HG02938 (cell line): Measurements from ENCODE around the gene CHCHD6.

Source experiments
- ATAC-seq: cut with Tn5 transposase; IDR thresholded peaks from one replicate; pipeline ENCODE4 v1.9.1; 2021; ENCODE audit warnings: mild to moderate bottlenecking, moderate library complexity; ENCODE audit not compliant: unreplicated experiment

CHCHD6 gene

GRCh38 chr3:126742057-126742456, 38.0 kb downstream of the CHCHD6 start:
- no peak for ATAC-seq

- no peak for ATAC-seq
Measured at GRCh38 chr3:126743350-126743749, 39.3 kb downstream of the CHCHD6 start.

- ATAC-seq = no peak
Measured at GRCh38 chr3:126743781-126744180, 39.7 kb downstream of the CHCHD6 start.

GRCh38 chr3:126745760-126746394, 41.8 kb downstream of the CHCHD6 start:
- ATAC-seq = no peak

- no peak for ATAC-seq
Measured at GRCh38 chr3:126746395-126747177, 42.5 kb downstream of the CHCHD6 start.

GRCh38 chr3:126747768-126748167, 43.7 kb downstream of the CHCHD6 start:
- no peak for ATAC-seq

GRCh38 chr3:126748701-126749546, 44.9 kb downstream of the CHCHD6 start:
- ATAC-seq = no peak

GRCh38 chr3:126749547-126749875, 45.5 kb downstream of the CHCHD6 start:
- ATAC-seq = no peak

GRCh38 chr3:126749931-126750755, 46.1 kb downstream of the CHCHD6 start:
- no peak for ATAC-seq

GRCh38 chr3:126750756-126751121, 46.7 kb downstream of the CHCHD6 start:
- ATAC-seq = no peak

GRCh38 chr3:126751611-126752302, 47.7 kb downstream of the CHCHD6 start:
- ATAC-seq = no peak

- ATAC-seq = no peak
Measured at GRCh38 chr3:126752303-126753190, 48.5 kb downstream of the CHCHD6 start.

GRCh38 chr3:126753191-126754160, 49.4 kb downstream of the CHCHD6 start:
- no peak for ATAC-seq

GRCh38 chr3:126755866-126756265, 51.8 kb downstream of the CHCHD6 start:
- ATAC-seq = no peak

GRCh38 chr3:126758026-126758425, 54.0 kb downstream of the CHCHD6 start:
- no peak for ATAC-seq

- ATAC-seq = no peak
Measured at GRCh38 chr3:126758882-126759281, 54.8 kb downstream of the CHCHD6 start.

- ATAC-seq = no peak
Measured at GRCh38 chr3:126760541-126760940, 56.5 kb downstream of the CHCHD6 start.

- no peak for ATAC-seq
Measured at GRCh38 chr3:126763035-126763434, 59.0 kb downstream of the CHCHD6 start.
